HG02943 (cell line): ENCODE measurements around the gene PRKCQ.

Experiments
- ATAC-seq: cut with Tn5 transposase; IDR thresholded peaks from one replicate; pipeline ENCODE4 v1.9.1; 2021; ENCODE audit warnings: mild to moderate bottlenecking, low read depth, moderate library complexity; ENCODE audit not compliant: unreplicated experiment

The PRKCQ gene

DNA sequence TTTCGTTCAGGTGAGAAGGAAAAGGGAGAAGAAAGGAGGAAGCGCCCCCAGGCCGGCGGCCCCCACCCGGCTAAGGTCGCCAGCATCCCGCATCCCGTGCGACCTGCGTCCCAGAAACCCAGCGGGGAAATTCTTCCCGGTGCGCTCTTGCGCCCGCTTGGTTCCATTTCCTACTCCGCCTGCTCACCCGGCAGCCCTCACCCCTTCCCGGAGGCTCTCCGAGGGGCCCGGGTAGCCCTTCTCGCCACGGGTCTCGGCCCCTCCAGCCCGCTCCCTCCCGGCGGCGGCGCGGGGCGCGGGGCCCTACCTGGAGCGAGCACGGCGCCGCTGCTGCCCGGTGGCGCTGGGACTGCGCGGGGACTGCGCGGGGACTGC is at the start of gene PRKCQ:
Gene PRKCQ, minus strand, starts transcription at position 373 of the 375 bp plus-strand sequence. CDS start 65,141 bp downstream, outside the sequence.
- peak; percentile 30 for ATAC-seq

DNA sequence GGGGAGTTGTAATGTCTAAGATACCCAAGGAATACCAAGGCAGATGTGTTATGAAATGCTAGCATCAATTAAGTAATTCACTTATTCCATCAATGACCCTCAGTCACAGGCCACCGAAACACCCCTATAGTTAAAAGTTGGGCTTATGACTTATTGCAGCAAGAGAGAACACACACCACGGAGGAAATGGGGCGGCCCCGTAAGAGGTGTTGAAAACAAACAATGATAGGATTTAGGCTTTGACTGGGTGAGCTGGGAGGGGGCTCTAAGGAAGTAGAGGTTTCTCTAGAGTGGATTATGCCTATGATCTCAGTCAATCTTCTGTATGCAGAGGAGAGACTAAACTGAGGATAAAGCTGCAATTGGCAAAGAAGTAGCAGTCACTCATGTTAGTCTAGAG is 45.4 kb upstream of the PRKCQ start:
- ATAC-seq, result no peak

DNA sequence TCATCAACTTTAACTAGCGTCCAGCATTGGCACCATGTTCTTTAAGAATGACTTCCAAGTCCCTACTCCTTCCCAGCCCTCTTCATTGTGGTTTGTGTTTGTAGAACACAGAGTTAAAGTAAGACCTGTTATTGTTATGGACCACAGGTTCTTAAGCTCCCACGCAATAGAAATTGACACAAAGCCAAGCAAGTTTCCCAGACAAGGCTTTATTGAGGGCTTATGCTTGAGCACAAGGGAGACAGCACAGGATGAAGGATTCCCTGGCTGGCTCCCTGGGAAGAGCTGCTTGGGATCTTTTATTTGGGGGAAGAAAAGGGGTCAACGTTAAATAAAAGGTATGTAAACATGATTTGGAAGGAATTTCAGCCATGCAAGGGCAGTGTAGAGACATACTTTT is 44.3 kb upstream of the PRKCQ start:
- no peak for ATAC-seq

DNA sequence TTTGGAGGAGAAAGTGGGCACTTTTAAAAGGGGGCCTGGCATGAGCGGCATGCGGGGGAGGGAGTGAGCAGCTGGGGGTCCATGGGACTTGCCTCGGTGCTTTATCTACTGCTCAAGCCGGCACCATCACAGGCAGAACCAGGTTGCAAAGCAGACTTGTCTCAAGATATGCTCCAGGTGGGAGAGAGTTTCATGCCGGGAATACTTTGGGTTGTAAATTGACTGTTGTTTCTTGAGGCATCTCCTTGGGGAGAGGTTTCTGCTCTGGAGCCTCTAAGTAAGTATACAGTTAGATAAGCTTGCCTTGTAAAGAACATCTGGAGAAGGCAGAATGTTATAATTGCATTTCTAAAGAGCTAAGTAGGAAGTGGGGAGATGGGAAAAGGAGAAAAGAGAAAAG is 42.8 kb upstream of the PRKCQ start:
- ATAC-seq, result no peak

DNA sequence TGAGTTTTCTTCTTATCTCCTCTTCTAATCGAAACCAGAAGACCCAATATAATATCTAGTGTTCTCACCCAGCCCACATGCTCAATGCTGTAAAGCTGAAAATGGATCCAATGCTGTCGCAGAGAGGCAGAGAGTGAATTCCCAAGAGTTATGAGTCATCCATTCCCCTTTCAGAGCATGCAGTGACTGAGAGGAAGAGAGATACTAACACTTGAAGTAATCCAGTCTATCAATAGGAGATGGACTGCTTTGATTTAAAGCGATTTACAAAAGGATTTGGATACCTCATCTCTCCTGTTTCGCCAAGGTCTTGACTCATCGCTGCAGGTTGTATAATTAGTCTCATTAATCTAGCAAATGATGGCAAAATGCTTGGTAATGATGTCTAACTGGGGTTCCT is 41.5 kb upstream of the PRKCQ start:
- ATAC-seq, result no peak

DNA sequence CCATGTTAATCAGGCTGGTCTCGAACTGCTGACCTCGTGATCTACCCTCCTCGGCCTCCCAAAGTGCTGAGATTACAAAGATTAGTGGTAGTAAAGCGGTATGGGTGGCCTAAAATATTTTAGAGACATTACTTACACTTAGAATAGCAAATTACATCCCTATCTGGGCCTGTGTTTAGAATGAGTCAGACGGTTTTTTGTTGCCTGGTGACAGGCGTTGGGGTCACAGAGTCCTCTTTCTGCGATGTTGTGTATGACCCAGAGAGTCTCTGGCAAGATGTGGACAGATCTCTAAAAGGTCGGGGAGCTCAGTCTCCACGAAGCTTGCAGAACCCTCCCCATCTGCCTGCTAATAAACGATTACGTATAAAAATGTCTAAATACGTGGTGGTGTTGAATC is 39.6 kb upstream of the PRKCQ start:
- ATAC-seq, result no peak

DNA sequence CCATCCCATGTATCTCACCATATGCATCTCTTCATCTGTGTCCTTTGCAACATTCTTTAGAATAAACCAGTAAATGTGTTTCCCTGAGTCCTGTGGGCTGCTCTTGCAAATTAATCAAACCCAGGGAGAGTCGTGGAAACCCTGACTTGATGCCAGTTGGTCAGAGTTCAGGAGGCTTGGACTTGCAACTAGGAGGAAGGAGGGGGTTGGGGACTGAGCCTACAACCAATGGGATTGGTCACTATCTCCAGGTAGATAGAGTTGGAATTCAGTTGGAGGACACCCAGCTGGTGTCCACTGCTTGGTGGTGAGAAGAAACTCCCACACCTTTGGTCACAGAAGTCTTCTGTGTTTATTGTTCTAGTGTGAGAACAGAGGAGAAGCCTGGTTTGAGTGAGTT is 38.3 kb upstream of the PRKCQ start:
- no peak for ATAC-seq

DNA sequence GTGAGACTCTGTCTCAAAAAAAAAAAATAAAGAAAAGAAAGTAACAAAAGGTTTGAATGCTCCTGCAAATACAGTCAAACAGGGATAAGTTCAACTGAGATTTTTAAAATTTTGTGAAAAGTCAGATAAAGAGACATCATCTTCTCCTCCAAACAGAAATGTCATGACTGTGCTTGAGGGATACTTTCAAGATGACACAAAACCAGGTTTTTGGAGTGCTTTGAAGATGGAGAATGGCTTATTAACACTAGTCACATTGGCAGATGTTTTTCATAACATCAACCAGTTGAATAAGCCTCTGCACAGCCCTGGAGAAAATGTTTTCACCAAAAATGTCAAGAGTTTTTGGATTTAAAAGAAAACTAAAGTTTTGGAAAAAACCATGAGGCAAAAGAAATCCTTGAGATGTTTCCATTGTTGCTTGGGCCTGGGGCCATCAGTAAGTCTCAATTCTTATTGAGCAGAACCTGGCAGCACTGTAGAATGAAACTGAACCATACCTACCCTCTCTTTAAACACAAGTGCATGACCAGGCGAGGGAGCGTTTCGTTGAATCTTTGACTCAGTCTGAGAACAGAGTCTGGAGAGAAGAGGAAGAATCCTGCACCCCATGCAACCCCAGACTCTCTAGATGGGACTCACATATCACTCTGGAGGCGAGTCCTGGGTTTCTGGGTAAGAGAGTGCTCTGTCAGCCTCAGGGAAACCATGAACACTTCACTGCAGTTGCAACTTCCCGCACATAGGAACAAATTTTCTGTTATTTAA is 37.4 kb upstream of the PRKCQ start:
- ATAC-seq, result no peak

DNA sequence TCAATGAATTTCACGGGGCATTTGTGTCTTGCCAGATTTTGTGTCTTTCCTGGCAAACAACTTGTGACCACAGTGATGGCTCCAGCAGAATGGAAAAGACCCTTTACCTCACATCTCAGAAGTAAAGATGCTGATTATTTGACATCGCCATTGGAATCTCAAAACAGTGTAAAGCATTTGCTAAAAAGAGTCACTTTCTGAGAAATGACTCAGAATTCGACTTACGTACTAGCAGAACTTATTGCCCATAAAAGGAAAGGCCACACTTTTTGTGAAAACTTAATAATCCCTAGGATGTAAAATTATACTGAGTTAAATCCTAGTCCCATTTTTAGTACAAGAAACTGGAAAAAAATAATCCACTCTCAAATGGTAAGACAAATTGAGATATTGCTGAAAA is 35.9 kb upstream of the PRKCQ start:
- ATAC-seq, result no peak

DNA sequence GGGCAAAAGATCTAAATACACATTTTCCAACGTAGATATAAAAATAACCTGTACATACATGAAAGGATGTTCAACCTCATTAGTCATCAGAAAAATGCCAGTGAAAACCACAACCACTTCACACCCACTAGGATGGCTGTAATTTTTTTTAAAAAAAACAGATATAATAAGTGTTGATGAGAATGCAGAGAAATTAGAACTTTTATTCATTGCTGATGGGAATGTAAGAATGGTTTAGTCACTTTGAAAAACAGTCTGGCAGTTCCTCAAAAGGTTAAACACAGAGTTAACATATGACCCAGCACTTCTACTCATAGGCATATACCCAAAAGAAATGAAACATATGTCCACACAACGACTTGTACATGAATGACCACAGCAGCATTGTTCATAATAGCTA is 32.3 kb upstream of the PRKCQ start:
- no peak for ATAC-seq

DNA sequence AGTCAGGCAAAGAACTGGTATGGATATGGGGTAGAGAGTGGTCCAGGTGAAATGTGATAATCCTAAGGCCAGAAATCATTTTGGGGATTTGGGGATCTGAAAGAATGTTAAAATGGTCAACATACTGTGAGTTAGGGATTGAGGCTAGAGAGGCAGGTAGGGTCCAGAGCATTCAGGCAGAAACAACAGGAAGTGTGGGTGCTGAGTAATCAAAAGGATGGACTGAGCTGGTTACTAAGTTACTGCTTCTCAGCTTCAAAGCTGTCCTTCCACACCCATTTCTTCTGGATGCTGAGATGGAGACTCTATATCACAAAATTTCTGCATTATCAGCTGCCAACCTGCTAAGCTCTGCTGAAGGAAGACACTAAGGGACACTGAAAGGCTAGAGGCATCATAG is 30.6 kb upstream of the PRKCQ start:
- no peak for ATAC-seq

DNA sequence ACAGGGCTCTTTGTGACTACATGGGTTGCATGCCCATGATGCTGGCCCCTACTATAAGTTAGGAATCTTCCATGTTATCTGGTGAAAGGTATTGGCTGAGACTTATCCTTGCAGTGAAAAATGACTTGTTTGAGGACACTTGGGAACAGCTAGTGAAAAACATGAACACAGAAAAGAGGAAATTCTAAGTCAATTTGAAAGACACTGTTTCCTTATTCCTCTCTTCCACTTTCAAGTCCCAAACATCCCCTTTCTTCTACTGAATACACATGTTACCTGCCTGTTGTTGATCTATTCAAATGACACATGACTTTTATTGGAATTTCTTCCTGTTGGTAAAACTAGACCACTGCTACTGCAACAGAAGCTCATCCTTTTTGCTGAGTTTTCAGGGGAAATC is 29.5 kb upstream of the PRKCQ start:
- no peak for ATAC-seq

DNA sequence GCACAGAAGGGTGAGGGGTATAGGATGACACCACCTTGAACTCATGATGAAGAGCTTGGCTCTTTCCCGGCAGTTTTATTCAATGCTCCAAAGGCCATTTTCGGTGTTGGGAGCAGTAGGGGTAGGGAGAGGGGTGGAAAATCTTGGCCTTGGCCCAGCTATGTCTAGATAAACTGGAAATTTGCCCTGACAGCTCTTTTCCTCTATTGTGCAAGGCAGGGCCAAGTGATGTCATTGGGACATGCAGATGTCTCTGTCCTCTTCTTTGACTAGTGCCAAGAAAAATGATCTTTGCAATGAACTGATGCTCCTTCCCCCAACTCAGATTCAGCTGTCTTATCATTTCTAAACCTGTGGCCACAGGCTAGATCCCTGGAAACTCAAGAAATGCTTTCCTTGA is 27.7 kb upstream of the PRKCQ start:
- ATAC-seq, result no peak

DNA sequence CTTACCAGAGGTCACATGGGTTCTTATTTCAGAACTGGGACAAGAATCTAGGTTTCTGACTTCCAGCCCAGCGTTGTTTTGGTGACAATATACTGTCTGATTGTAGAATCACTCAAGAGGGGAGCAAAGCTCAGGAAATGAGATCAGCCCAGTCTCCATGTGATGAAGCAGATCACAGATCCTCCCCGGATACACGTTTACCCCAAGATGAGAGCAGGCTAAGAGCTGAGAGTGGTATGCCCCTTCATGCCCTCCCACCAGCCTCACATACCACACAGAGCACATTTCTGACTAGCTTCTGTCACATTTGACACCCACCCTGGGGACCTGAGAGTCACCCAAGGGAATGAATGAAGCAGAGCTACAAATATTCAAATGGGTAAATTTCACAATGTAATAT is 27.1 kb upstream of the PRKCQ start:
- no peak for ATAC-seq

DNA sequence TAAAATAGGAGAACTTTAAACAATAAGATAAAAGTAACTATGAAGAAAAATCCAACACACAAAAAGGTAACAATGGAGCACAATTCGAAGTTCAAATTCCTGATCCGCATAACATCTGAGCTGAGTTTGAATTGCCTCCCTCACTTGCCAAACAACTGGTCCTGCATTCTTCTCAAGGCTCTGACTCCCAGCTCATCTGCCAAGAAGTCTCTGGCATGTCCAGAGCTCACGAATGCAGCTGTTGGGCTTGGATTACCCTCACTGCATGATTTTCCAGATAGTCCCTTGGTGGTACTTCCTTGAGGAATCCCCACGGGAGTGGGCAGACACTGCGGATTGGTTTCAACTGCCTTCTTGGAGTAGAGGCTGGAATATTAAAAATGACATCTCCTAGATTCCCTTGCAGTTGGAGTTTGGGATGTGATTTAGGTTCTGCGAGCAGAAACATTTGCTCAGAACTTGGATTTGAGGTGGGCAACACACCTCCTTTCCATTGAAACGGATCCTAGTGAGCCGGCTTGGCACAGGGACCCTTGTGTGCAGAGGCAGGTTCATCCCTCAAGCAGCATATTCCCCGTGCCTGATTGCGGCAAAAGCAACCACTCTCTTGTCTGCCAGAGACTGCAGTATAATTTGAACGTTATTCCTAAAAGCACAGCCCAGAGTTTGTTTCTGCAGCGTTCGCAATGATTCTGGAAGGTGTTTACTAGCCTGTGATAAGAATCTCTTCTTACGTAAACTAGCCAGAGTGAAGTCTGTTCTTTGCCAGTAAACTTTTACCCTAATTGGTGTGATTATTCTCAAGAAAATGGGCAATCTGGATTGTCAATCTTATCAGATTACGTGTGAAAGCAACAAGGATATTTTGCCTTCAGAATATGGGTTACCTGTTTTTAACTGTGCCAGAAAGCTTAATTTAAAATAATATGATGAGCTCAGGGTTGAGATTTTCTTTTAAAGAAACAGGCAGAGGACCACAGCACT is 23.4 kb upstream of the PRKCQ start:
- no peak for ATAC-seq

DNA sequence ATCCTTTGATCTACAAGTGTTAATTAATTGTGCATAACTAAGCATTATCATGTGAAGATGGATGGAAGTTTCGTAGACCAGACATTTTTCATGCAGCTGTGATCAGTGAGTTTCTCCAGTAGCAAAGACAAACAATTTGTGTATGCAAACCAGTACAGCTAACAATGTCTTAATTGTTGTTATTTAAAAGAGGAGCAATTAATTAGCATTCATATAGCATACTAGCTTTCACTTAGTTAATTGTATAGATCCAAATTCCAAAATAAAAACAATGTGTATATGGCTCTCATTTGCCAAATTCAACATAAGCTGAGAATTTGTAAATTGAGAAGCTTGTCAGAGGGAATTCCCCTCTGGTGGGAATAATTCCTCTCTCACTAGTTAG is 22.6 kb upstream of the PRKCQ start:
- ATAC-seq, result no peak

DNA sequence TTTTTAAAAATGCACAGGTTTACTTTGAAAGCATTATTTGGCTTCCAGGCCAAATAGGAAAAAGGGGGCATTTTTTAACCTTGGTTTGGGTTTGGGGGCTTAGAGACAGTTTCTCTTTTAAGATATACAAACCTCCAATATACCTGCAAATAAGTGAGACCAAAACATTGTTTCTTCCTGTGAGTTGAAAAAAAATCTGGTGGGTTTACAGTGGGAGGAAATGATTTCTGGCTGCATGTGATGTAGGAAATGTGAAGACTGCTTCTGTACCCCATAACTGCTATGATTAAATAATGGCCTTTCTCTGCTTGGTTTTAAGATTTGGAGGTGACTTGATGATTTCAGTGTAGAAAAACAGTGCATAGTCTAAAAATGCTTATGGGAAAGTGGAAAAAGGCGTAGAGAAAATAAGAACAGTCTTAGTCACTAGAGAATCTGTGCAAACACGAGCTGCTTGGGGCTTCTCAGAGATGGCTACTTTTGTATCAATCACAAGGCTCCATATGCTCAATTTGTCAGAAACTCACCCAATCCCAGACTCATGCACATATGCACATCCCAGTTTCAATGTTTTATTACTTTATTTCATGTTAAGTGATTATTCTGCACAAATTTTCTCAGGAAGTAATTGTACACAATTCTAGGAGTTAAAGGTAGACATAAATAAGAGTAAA is 22.1 kb upstream of the PRKCQ start:
- no peak for ATAC-seq

DNA sequence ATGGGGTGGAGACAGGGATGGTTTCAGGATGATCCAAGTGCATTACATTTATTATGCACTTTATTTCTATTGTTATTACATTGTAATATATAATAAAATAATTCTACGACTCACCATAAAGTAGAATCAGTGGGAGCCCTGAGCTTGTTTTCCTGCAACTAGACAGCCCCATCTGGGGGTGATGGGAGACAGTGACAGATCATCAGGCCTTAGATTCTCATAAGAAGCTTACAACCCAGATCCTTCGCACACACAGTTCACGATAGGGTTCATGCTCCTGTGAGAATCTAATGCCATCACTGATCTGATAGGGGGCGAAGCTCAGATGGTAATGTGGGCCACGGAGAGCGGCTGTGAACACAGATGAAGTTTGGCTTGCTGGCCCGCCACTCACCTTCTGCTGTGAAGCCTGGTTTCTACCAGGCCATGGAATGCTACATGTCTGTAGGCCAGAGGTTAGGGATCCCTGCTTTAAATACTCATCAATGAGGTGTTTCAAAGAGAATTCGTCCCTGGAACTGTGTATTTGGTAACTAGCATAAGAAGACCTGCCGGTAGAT is 21.2 kb upstream of the PRKCQ start:
- no peak for ATAC-seq

DNA sequence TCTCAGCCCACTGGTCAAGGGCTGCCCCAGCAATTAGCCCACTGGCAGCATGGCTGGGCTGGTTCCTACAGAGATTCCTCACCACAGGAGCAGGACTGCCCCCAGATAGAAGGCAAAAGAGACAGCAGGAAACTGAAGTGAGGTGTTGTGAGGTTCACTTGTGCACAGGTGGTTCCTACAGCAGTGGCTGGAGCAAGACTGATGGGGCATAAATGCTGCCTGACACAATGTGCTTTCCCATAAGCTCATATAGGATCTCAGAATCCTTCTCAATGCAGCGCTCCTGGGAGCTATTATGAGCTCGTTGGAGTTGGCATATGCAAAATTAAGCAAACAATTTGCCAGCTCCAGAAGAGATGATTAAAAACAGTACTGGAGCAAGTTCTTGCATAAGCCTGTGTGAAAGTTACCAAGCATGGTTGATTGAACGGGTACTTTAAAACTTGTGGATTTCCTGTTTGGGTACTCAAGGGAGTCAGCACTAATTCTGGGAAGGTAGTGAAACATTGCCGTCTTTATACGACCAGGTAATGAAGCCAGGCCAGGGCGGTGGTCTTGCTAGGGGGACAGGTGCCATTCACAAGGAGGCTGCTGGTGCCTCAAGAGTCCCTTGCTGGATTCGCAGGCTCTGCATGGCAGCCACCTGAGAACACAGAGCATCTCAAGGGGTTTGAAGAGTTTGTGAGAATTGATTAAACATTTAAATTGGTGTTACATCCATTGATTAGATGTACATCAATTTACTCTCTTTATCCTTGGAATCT is 20.3 kb upstream of the PRKCQ start:
- no peak for ATAC-seq

DNA sequence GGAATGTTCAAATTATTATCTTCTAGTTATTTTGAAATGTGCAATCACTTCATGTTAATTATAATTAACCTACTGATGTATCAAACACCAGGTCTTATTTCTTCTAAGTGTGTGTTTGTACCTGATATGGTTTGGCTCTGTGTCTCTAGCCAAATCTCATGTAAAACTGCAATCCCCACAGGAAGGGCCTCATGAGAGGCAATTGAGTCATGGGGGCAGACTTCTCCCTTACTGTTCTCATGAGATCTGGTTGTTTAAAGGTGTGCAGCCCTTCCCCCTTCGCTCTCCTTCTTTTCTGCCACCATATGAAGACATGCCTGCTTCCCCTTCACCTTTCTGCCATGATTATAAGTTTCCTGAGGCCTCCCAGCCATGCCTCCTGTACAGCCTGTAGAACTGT is 18.6 kb upstream of the PRKCQ start:
- no peak for ATAC-seq
